ENCODE measurements around the gene GRK2. TPM values are rescaled to one million over a fixed set of nuclear protein-coding genes. Genes with fewer than 3 reads are reported as not detected.
A peak's percentile ranks its signal among the peaks of the same experiment; 100 is the strongest.

Gene GRK2
- total and polyA plus RNA-seq, 2 of the 13 experiments (the other 11 are each of a cell fraction or from before 2014, with no cell fraction given) = 31.3 to 42.4 TPM

- TF ChIP-seq ZBTB40 (IDR thresholded peaks at IDR 0.05) (no peak), ZBTB40 (CRISPR knock-in tag; IDR thresholded peaks at IDR 0.05) (no peak), ARID4A (CRISPR knock-in tag; IDR thresholded peaks at IDR 0.05; ENCODE audit: borderline replicate concordance) (peak; percentile 32; the same call in 1 of the 2 replicates), CSRNP1 (CRISPR knock-in tag; IDR thresholded peaks at IDR 0.05) (0 out of 2 replicates have a peak, but pooled peaks have one; percentile 45), LCORL (IDR thresholded peaks at IDR 0.05) (no peak), LCORL (CRISPR knock-in tag; IDR thresholded peaks at IDR 0.05) (no peak; the same call in 1 of the 2 replicates), ZNF710 (CRISPR knock-in tag; IDR thresholded peaks at IDR 0.05; ENCODE audit: borderline replicate concordance) (peak; percentile 69; the same call in 1 of the 2 replicates), ZNF562 (CRISPR knock-in tag; IDR thresholded peaks at IDR 0.05; ENCODE audit: borderline replicate concordance) (no peak)
These were observed 25.5 kb upstream of the GRK2 start (continued) for GRCh38 chr11:67240576-67241389.

Data from HepG2 (cell line).